GM18520 (cell line): Measurements from ENCODE around the gene MYRIP.
"Not testable (repeated sequence)": the region's sequence is repeated elsewhere in the genome, so short reads cannot be mapped to it uniquely, and the experiment has no call there.

Experiments used
- ATAC-seq: cut with Tn5 transposase; IDR thresholded peaks from one replicate; pipeline ENCODE4 v1.9.1; 2021; ENCODE audit not compliant: unreplicated experiment

Gene MYRIP

DNA sequence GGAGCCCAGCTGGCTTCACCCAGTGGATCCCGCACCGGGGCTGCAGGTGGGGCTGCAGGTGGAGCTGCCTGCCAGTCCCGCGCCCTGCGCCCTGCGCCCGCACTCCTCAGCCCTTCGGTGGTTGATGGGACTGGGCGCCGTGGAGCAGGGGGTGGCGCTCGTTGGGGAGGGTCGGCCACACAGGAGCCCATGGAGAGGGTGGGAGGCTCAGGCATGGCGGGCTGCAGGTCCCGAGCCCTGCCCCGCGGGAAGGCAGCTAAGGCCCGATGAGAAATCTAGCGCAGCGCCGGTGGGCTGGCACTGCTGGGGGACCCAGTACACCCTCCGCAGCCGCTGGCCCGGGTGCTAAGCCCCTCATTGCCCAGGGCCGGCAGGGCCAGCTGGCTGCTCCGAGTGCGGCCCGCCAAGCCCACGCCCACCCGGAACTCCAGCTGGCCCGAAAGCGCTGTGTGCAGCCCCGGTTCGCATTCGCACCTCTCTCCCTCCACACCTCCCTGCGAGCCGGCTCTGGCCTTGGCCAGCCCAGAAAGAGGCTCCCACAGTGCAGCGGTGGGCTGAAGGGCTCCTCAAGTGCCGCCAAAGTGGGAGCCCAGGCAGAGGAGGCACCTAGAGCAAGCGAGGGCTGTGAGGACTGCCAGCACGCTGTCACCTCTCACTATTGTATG is 268.6 kb downstream of the MYRIP start:
- not testable (repeated sequence) for ATAC-seq

DNA sequence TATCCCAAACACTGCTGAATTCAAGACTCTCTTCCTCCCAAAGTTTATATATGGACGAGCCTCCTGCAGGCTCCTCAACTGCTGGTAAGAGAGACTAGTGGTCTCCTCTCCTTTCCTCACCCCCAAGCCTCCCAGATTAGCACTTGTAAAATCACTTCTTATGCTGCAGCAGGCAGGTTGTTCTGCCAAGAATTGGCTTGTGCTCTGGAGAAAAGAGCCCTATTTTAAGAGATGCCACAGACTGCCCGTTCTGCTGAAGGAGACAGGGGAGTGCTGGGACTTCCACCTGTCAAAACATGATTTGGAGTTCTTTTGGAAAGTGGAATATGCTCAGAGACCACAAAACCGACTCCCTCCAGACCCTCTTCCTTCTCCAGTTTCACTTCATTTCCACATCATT is 269.2 kb downstream of the MYRIP start:
- no peak for ATAC-seq

DNA sequence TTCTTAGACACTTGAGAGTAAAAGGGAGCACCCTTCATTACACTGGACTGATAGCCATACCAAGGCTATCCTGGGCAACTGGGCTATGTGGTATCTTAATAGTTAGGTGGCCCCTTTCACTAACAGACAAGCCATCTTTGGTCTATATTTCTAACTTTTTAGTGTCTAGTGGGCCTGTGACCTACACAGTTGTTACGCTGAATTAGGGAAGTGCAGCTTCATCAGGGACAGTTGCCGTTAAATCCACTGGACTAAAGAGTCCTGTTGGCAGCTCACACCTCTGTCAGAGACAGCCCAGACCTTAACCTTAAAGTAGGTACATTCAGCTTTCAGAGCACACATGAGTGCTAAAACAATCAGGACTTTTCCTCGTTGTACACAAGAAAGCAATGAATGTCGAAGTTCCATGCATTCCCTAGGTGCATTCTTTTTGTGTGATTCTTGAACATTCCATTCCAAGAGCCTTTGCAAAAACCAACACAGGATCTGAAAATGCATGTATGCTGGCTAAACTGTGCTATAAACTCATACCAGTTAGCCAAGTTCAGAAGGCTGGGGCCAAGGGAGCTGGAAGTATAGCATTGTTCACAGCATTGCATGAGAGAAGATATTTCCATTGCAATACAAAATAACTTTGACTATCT is 269.9 kb downstream of the MYRIP start:
- ATAC-seq = no peak

DNA sequence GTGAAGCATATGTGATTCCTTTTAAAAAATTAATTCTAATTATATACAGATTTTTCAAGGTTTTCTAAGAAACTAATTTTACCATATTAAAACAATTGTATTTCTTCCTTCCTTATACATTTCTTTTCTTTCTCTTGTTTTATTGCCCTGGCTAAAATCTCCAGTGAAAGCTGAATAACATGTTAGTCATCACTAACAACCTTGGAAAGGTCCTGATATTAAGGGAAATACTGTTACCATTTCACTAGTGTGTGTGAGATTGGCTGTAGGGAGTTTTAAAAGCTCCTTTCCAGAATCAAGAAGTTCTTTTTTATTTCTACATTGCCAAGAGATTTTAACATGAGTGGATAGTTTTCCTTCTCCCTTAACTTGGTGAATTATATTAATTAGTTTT is 270.4 kb downstream of the MYRIP start:
- ATAC-seq = no peak

DNA sequence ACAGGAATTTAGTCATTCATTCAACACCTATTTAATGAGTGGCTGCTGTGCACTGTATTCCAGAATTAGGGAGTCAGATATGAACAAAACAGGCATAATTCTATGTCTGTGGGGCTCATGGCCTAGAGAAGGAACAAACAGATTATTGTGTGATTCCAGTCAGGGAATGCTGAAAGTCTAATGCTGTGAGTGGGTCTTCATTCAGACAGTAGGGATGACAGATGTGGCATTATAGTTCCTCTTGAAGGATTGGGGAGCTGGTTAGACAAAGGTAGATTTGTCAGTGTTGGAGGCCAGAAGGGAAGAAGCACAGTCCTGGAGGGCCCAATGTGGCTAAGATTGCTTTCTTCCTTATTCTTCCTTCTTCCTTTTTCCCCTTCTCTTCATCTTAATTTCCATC is 273.7 kb downstream of the MYRIP start:
- ATAC-seq = no peak

DNA sequence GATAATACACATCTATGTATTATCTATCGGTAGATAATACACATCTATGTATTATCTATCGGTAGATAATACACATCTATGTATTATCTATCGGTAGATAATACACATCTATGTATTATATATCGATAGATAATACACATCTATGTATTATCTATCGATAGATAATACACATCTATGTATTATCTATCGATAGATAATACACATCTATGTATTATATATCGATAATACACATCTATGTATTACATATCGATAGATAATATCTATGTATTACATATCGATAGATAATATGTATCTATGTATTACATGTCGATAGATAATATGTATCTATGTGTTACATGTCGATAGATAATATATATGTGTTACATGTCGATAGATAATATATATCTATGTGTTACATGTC is 275.0 kb downstream of the MYRIP start:
- ATAC-seq = not testable (repeated sequence)

DNA sequence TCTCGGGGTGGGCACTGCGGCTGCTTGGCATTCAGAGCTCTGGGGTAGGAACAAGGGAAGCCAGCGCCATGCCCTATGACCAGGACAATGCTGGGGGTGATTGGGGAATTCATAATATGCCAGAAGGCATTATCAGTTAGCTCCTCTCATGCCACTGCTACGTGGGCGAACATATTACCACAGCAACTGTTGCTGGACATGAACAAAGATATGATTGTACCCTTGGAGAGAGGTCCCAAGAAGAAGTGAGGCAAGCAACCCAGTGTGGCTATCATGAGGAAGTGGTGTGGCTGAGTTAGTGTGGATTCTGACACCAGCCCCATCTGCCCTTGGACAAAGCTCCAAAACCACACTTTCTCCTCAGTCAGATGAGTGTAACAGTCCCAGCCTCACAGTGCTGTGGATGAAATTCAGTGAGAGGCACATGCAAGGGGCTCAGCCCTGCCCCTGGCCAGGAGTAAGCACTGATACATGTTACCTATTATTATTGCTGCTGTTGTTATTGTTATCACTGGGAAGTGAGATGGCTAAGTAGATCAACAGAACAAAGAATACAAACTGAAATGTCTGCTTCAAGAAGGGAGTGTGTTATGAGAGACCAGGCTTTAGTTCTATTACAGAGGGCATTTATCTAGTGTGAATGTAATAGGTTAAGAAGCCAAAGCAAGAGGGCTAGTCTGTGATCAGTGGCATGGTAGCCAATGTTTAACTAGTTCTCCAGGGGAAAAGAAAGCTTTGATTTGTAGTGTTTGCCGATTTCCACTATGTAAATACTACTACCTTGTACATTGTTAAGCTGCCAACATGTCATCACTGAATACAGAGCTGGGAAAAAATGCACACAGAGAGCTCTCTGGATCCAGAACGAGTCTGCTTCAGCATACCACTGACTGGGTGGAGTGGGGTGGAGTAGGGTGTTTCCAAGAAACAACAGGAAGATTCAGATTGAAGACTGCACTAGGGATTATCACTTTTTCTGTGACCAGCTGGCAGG is 277.8 kb downstream of the MYRIP start:
- no peak for ATAC-seq

DNA sequence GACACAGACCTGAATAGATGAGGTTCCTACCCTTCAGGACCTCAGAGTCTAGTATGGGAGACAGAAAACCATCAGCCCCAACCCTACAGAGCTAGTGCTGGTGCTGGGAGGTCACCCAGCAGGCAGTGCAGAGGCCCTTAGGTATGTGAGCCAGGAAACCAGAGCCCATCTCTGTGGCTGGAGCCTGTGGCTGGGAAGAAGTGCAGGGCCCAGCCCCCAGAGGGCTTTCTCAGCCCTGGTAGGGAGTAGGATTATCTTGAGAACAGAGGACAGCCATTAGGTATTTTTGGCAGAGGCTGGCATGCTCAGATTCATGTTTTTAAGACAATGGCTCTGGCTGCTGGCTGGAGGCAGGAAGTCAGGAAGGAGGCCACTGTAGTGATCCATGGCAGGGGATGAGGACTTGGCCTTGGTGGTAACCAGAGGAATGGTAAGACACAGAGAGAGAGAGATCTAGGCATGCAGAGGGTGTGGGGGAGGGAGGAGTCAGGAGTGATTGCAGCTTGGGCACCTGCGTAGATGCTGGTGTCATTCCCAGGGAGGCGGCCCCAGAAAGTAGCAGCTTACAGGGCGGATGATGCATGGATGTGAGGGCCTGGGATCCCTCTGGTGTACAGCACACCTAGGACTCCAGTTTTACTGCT is 279.2 kb downstream of the MYRIP start:
- no peak for ATAC-seq

DNA sequence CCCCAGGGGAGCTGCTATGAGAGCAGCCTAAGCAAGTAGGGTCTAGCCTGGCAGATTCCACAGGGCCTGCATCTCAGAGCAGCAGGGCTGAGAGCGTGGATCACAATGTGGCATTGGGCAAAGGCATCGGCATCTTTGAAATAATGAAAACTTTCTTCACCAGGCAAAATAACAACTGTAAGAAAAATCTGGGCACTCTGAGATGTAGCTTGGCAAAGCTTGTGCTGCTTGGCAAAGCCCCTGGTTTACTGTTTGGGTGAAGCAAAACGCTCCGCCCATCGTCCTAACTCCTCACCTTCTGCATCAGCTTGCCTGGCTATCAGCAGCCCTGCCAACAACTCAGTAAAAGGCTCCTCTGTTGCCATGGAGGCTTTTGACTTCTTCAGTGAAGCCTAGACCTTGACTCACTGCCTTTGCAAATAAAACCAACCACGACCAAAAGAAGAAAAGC is 287.3 kb downstream of the MYRIP start:
- no peak for ATAC-seq

DNA sequence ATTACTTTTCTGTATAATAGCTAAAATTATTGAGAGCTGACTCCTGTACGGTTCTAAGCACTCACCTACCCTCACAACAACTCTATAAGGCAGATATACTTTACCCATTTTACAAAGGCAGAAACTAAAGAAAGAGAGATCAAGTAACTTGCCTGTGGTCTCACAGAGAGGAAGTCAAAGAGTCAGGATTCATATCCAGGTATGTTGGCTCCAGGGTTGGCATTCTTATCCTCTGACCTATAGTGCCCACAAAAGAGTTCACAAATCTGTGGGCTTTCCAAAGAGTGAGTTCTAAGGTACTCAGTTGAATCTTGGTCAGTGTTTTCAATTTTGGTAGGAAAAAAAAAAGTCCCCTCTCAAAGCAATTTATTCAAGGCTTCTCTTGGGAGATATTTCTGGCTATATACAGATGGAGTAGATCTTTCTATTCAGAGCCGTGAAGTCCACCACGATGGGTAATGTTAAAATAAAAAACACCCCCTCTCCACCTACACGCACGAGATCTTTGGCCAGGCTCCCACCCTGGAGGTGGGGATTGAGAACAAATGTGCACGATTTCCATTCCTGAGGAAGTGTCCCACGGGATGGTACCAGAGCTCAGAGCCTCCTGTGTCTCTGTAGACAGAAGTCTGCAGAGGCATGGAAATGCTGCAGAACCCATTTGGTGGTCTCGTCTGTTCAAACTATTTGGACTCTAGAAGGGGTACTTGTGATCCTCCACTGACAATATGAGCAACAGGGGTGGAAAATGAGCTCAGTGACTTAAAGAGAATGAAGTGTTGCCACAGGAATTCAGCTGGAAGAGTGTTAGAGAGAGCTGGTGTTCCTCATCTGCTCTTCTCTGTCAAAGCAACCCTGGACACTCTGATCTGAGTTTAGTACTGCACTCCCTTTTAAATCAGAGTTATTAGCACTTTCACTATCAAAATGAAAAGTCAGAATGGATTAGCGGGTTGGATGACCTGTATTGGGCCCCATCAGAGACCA is 288.0 kb downstream of the MYRIP start:
- no peak for ATAC-seq

DNA sequence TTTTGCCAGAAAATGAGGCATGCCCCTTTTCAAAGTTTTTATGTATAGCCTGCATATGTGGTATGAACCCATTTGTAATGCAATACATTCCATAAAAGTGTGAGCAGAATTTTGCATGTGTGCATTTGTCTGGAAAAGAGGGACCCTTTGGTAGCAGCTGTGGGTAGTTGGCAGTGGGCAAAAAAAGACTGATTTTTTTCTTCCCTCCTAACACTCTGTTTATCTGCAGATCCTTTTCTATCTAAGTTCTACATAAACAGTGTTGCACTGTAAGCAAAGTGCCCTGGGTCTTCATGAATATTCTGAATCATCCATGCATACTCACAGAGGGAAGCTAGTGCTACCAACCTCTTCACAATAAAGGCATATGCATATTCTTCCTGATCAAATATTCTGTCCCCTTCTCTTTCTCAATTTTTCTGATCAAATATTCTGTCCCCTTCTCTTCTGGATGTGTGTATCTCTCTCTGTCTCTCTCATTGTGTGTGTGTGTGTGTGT is 288.9 kb downstream of the MYRIP start:
- no peak for ATAC-seq

DNA sequence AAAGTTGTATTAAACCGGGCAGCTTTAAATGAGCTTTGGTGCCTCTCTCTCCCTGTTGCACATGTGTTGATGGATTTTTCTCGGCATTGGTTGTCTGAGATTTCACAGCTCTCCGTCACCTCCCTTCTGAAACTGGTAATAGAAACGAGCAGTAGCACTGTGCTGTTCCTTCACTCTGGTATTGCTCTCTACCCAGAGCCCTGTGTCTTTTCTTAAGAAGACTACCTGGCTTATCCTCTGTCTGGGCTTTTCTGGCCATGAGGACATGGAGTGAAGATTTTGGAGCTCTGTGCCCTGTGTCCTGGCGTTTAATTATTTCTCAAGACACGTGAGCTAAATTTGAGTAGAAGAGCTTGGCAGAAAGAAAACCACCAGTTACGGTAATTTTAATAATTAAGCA is 290.5 kb downstream of the MYRIP start:
- no peak for ATAC-seq

DNA sequence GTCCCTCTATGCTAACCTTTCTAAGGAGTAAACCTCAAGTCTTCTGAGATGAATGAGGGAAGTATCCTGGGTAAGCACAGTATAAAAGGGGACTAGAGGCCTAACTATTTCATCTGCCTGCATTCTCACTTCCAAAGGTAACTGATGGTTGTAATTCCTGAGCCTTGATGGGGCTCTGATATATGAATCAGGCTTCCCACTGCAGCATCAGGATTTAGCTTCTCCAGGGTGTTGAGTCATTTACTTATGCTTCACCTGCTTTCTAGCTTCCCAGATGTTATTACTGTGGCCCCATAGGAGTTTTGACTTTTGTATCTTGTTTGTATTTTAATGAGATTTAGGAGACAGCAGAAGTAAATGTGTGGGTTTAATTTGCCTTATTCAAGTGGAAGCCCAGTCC is 292.8 kb downstream of the MYRIP start:
- no peak for ATAC-seq

DNA sequence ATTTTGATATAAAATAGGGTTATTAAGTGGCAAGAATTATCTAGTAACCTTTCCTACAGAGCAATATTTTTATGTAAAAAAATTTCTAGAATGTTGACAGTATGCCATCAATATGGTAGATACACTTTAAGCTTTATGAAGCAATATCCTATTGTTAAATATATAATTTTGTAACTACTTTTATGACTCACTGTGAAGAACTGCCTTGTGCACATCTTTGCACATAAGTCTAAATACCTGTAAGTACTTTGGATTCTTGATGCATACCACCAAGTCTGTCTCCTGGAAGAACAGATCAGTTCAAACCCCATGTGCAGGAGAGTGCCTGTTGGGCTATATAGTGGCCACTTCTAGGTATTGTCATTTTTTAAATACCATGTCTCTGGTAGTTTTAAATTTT is 294.4 kb downstream of the MYRIP start:
- ATAC-seq = no peak

DNA sequence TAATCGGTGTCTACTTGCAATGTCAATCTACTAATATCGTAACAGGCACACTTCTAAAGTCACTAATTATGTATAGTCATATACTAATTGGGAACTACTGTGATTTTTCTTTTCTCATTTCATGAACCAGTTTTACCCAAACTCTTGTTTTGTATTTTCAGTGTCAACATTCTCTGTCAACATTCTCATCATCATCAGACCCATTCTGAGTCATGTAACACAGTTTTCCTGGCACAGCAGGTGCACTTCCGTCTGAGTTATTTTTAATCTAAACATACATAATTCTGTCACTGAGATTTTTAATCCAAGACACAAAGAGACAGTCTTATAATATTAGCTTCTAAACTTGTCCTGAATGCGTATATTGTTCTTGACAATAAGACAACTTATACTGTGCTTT is 295.0 kb downstream of the MYRIP start:
- ATAC-seq = no peak

DNA sequence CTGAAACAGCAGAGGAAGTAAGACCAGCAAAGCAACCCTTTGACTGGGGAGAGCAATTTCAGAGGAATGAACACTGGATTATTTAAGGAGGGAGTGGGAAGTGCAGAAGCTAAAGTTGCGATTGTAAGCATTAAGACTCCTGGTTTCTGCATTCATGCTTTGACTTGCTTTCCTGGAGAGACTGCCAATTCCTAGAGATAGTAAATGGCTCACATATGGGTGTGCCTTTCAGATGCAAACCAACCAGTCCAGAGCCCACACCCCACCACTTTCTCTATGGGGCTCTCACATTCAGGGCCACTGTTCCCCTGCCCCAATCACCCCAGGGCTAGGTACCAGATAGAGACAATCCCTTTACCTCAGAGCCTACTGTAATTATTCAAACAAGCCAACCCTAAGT is 299.2 kb downstream of the MYRIP start:
- ATAC-seq = no peak

DNA sequence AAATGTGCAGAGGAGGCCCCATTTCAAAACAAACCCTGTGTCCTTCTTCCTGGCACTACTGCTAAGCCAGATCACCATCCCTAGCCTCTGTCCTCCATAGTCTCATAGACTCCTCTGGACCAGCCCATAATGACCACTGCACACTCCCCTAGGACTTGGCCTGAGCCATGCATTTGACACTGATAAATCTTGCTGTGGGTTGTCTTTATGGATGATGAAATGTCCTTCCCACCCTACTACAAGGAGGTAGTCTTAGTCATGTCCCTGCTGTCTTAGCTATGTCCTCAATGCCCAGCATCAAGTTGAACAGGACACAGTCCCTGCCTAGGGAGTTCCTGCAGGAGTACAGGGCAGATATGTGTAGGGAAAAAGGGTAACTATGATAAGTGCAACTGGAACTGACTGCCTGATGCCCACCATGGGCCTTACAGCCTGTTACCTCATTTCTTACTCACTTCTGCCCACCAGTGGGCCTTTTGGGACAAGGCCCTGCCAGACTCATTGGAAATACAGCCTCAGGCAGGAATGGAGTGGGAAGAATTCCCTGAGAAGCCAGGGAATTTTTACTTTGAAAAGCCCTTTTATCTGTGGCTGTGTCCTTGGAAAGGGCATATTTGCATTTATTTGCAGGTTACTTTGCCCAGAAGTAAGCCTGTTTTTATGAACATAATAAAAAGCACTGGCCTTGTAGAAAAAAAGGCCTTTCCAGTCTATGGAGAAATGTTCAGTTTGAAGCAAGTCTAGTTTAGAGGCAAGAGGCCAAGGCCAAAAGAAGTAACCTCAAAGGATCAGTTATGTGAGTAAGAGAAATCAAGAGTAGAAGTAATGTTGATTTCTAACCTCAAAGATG is 300.5 kb downstream of the MYRIP start:
- no peak for ATAC-seq

DNA sequence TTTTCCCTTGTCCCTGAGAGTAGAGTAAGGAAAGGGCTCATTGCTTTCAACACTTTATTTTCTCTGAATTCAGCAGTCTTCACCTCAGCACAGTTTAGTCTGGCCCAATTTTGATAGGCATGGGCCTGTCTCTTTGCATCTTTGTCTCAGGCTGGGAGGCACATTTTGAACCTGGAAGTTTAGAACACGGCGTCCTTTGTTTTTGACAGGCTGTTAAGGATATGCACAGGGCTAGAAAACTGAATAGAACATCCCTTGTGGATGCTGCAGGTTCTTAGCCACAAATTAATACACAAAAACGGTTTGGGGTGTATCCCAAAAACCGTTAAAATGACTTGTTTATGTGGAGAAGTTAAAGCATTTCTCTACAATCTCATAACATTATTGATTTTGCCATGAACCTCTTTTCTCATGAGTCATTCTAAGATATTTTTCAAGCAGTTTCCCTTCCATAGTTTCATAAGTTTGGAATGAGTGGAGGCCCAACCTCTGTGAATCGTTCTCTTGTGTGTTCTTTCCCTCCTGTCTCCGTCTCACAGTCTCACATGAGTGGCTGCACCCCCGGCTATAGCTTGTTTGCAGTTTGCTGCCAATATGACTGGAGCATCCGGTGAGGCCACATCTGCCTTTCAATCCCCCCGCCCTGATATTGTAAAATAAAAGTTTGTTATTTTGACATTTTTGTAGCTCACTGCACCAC is 307.2 kb downstream of the MYRIP start:
- ATAC-seq = no peak
